GM21619 (cell line): ENCODE results near the gene PITPNC1.

Experiments
- ATAC-seq: cut with Tn5 transposase; IDR thresholded peaks from one replicate; pipeline ENCODE4 v1.9.1; 2021; ENCODE audit not compliant: unreplicated experiment

The PITPNC1 gene

GRCh38 chr17:67433248-67433924 lies 56.3 kb downstream of the PITPNC1 start:
- no peak for ATAC-seq

GRCh38 chr17:67434061-67434525 lies 57.0 kb downstream of the PITPNC1 start:
- no peak for ATAC-seq

- no peak for ATAC-seq
Observed at GRCh38 chr17:67435122-67435521, 58.0 kb downstream of the PITPNC1 start.

GRCh38 chr17:67435786-67436185 lies 58.7 kb downstream of the PITPNC1 start:
- ATAC-seq: no peak

- ATAC-seq: no peak
Observed at GRCh38 chr17:67436233-67436632, 59.2 kb downstream of the PITPNC1 start.

- no peak for ATAC-seq
Observed at GRCh38 chr17:67438667-67439066, 61.6 kb downstream of the PITPNC1 start.

GRCh38 chr17:67439269-67439668 lies 62.2 kb downstream of the PITPNC1 start:
- ATAC-seq: no peak

- ATAC-seq: no peak
Observed at GRCh38 chr17:67440277-67441051, 63.4 kb downstream of the PITPNC1 start.

- no peak for ATAC-seq
Observed at GRCh38 chr17:67441052-67441895, 64.2 kb downstream of the PITPNC1 start.

GRCh38 chr17:67441896-67442219 lies 64.8 kb downstream of the PITPNC1 start:
- ATAC-seq: no peak

GRCh38 chr17:67442787-67443624 lies 65.9 kb downstream of the PITPNC1 start:
- no peak for ATAC-seq

GRCh38 chr17:67443931-67444595 lies 67.0 kb downstream of the PITPNC1 start:
- no peak for ATAC-seq

GRCh38 chr17:67448449-67448848 lies 71.4 kb downstream of the PITPNC1 start:
- no peak for ATAC-seq

- ATAC-seq: no peak
Observed at GRCh38 chr17:67449065-67449464, 72.0 kb downstream of the PITPNC1 start.

GRCh38 chr17:67449845-67450755 lies 73.0 kb downstream of the PITPNC1 start:
- ATAC-seq: no peak

- peak; percentile 73 for ATAC-seq
Observed at GRCh38 chr17:67452681-67453554, 75.8 kb downstream of the PITPNC1 start.

- ATAC-seq: no peak
Observed at GRCh38 chr17:67456103-67456502, 79.0 kb downstream of the PITPNC1 start.

- no peak for ATAC-seq
Observed at GRCh38 chr17:67456889-67457288, 79.8 kb downstream of the PITPNC1 start.
